Activated CD4-positive, alpha-beta T cell treated with anti-CD3 and anti-CD28 coated beads for 4 hours (primary cell): ENCODE measurements around the gene LAG3.

Experiments used
- DNase-seq, 2 donors: peaks; one replicate each; pipeline ENCODE4 v3.0.0-alpha.2; 2020

The LAG3 gene

GRCh38 chr12:6791931-6792520, 19.7 kb downstream of the LAG3 start:
- no peak for DNase-seq

DNA sequence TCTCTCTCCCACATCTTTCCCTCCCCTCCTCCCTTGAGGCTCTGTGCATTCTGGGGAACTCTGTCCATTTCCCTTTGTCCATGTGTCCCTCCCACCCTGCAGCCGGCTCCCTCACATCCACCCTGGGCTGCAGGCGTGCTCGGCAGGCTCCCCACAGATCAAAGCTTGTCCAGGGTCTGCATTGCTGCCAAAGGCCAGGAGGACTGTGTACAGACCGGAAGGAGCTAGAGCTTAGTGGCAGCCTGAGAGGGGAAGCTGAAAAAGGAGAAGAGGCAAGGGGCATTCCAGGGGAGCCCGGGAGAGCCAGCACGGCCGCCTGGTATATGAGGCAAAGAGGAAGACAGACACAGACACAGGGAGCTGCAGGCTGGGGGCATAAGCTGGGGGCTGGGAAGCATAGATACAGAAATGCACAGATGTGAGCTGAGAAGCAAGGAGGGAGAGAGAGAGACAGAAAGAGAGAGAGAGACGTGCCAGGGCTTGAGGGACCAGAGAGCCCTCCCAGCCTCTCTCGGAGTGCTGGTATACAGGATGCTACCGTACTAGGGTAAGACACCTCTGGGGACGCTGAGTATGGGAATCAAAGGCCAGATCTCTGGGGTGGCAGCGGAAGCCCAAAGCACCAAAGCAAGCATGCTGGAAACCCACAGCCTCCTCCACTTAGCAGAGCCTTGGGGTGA, 20.3 kb downstream of the LAG3 start:
- peak in 1 of 2 donors; percentile 36 for DNase-seq

GRCh38 chr12:6795088-6795487, 22.8 kb downstream of the LAG3 start:
- no peak for DNase-seq

- no peak for DNase-seq
Observed at GRCh38 chr12:6796576-6796975, 24.3 kb downstream of the LAG3 start.

GRCh38 chr12:6799147-6799546, 26.8 kb downstream of the LAG3 start:
- no peak for DNase-seq

DNA sequence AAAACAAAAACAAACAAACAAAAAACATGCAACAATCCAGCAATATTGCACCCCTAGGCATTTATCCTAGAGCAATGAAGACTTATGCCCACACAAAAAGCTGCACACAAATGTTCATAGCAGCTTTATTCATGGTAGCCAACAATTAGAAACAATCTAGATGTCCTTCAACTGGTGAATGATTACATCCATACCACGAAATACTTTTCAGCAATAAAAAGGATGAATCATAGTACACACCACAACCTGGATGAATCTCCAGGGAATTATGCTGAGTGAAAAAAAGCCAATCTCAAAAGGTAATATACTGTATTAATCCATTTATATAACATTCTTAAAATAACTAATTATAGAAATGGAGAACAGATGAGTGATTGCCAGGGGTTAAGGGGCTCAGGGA, 34.9 kb downstream of the LAG3 start:
- no peak for DNase-seq

- DNase-seq = no peak
Observed at GRCh38 chr12:6809056-6809455, 36.7 kb downstream of the LAG3 start.

- DNase-seq = no peak
Observed at GRCh38 chr12:6810758-6811157, 38.4 kb downstream of the LAG3 start.

- DNase-seq = no peak
Observed at GRCh38 chr12:6813363-6813762, 41.0 kb downstream of the LAG3 start.

DNA sequence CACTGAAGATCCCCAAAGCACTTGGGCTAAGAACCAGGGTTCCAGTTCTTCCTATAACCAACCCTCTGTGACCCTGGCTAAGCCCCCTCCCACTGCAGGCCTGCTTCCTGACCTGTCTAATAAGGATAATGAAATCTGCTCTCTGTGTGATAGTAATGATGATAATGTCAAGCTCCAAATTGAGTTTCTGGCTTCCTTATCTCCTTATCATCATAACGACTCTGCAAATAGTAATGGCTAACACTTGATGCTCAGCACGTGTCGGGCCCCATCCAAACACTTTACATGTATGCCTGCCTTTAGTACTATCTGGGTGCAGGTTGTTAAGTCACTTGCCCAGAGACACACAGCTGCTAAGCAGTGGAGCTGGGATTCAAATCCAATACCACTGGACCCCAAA, 44.3 kb downstream of the LAG3 start:
- no peak for DNase-seq

DNA sequence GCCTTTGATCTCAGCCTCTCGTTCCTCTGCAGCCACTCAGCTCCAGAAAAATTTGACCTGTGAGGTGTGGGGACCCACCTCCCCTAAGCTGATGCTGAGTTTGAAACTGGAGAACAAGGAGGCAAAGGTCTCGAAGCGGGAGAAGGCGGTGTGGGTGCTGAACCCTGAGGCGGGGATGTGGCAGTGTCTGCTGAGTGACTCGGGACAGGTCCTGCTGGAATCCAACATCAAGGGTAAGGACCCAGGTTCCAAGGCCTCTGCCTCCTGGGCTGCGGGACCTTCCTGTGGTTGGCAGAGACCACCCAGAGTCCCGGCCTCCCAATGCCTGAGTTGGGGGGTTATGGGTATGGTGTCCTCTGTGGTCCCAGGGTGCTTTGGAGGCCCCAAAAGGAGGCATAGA, 44.8 kb downstream of the LAG3 start:
- DNase-seq = no peak

GRCh38 chr12:6817662-6818157, 45.4 kb downstream of the LAG3 start:
- DNase-seq = no peak

DNA sequence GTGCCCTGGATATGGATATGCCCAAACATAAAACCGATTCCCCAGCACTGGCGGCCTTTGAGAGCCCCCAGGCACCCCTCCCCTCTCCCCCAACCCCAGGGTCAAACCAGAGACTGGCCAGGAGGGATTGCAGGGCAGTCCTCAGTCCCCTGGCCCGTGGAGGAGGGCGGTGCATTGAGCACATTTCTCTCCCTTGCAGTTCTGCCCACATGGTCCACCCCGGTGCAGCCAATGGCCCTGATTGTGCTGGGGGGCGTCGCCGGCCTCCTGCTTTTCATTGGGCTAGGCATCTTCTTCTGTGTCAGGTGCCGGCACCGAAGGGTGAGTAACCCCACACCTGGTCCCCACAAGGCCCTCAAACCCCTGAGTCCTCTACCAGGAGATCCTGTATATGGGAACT, 45.9 kb downstream of the LAG3 start:
- DNase-seq = no peak

GRCh38 chr12:6818645-6819044, 46.3 kb downstream of the LAG3 start:
- DNase-seq = no peak

DNA sequence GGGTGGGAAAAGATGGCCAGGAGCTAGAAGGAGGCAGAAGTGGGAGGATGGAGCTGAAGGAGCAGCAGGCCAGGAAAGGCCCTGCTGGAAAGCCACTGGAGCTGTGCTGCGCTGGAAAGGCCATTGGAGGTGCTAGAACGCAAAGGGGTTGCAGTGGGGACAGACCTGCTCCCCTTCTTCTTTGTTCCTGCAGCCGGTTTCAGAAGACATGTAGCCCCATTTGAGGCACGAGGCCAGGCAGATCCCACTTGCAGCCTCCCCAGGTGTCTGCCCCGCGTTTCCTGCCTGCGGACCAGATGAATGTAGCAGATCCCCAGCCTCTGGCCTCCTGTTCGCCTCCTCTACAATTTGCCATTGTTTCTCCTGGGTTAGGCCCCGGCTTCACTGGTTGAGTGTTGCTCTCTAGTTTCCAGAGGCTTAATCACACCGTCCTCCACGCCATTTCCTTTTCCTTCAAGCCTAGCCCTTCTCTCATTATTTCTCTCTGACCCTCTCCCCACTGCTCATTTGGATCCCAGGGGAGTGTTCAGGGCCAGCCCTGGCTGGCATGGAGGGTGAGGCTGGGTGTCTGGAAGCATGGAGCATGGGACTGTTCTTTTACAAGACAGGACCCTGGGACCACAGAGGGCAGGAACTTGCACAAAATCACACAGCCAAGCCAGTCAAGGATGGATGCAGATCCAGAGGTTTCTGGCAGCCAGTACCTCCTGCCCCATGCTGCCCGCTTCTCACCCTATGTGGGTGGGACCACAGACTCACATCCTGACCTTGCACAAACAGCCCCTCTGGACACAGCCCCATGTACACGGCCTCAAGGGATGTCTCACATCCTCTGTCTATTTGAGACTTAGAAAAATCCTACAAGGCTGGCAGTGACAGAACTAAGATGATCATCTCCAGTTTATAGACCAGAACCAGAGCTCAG, 47.0 kb downstream of the LAG3 start:
- DNase-seq = no peak

DNA sequence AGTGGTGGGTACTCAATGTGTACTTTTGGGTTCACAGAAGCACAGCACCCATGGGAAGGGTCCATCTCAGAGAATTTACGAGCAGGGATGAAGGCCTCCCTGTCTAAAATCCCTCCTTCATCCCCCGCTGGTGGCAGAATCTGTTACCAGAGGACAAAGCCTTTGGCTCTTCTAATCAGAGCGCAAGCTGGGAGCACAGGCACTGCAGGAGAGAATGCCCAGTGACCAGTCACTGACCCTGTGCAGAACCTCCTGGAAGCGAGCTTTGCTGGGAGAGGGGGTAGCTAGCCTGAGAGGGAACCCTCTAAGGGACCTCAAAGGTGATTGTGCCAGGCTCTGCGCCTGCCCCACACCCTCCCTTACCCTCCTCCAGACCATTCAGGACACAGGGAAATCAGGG, 47.8 kb downstream of the LAG3 start:
- no peak for DNase-seq

DNA sequence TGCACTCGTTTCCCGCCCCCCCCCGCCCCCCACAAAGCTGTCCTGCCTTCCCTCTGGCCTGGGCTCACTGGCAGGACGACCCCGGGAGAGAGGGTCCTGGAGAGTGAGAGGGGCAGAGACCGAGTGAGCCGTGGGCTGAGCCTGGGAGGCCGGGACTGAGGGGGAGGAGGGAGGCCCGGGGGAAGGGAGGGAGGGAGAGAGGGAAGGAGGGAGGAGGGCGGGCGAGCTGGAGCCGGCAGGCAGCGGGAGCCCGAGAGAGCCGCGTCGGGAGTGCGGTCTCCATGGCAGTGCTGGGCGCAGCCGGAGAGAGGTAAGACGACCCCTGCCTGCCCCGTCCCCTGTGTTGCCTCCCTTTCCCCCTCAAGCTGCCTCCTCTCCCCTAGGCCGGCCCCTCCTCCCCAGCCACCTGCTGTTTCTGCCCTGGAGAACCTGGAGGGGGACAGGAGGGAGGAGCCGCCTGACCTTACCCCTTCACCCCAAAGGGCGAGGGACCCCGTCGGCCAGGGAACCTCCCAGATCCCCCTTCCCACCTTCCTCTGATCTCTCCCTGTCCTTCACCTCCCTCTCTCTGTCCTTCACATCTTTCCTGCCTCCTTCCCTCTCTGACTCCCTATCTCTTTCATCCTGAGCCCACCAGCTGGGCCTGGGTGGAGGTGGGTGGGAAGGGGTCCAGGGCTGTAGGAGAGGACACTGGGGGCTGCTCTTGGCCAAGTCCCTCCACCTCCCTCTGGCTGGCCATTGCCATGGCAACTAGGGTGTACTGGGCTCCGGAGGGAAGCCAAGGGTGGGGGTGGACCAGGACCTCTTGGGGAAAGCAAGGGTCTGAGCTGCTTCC, 49.5 kb downstream of the LAG3 start, which contains the start of gene GPR162:
TSS of gene GPR162 (plus strand) at position 231 of the 835 bp plus-strand sequence. CDS start 2,078 bp downstream, outside the sequence.
- no peak for DNase-seq

DNA sequence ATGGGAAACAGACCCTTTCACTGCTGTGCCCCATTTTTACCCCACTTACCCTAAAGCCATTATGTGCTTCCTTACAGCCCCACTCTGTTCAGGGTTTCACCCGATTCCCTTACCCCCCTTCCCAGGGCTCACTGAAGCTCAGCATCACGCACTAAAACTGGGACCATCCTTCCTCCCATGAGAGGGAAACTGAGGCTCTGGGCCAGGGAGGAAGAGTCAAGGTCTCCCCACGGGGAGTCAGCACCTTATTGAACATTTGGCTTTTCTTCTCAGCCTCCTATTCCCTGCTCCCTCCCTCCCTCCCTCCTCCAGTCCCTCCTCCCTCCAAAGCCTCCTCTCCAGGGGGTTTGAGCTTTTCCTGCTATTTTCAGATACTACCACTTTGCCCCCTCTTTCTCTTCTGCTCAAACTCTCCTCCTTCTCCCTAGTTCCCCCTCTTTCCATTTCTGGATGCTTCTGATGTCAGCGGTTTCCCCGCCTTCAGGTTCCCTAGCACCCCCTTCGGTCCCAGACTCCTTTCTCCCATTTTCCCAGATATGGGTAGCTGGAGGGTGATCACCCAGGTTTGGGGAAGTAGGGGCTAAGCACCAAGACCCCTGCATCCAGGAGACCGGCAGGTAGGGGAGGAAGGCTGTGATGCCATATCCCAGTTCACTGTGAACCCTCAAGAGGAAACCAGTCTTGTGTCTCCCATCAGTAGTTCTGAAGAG, 50.3 kb downstream of the LAG3 start:
- DNase-seq = no peak

- DNase-seq = no peak
Observed at GRCh38 chr12:6823182-6824084, 51.1 kb downstream of the LAG3 start.

DNA sequence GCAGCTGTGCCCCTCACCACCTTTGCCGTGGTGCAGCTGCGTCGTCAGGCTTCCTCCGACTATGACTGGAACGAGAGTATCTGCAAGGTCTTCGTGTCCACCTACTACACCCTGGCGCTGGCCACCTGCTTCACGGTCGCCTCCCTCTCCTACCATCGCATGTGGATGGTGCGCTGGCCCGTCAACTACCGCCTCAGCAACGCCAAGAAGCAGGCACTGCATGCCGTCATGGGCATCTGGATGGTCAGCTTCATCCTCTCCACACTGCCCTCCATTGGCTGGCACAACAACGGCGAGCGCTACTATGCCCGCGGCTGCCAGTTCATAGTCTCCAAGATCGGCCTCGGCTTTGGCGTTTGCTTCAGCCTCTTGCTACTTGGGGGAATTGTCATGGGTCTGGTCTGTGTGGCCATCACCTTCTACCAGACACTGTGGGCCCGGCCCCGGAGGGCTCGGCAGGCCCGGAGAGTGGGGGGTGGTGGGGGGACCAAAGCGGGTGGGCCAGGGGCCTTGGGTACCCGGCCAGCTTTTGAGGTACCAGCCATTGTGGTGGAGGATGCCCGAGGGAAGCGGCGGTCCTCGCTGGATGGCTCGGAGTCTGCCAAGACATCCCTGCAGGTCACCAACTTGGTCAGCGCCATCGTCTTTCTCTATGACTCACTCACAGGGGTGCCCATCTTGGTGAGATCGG, 51.9 kb downstream of the LAG3 start:
- no peak for DNase-seq
